Thoracic aorta (tissue), 2 donors: ENCODE results near the gene NPM1. TPM values are rescaled to one million over a fixed set of nuclear protein-coding genes. Genes with fewer than 3 reads are reported as not detected.
"Not testable (repeated sequence)": the region's sequence is repeated elsewhere in the genome, so short reads cannot be mapped to it uniquely, and the experiment has no call there.

Experiments
- ATAC-seq: fragments of 150-250 bp; one replicate; pipeline ENCODE4 v1.8.0; 2017; ENCODE audit warnings: low read depth; ENCODE audit not compliant: insufficient number of reproducible peaks, low FRiP score
- DNase-seq: peaks from one replicate; pipeline ENCODE4 v3.0.0-alpha.2; 2020; ENCODE audit warnings: low spot score
- H3K27ac ChIP-seq, 2 donors: fragments of 200-600 bp; sonication (generic); 1 replicate in 1 of 2; 2 replicates in 1 of 2; pipeline ENCODE4 v1.5.1; 2016; ENCODE audit warnings: mild to moderate bottlenecking in 2 of 2, moderate library complexity in 2 of 2
- H3K27me3 ChIP-seq: fragments of 200-600 bp; sonication (generic); replicated peaks from 2 replicates; pipeline ENCODE4 v1.6.0; 2016; ENCODE audit warnings: mild to moderate bottlenecking; ENCODE audit not compliant: insufficient read depth
- H3K36me3 ChIP-seq: fragments of 200-600 bp; sonication (generic); one replicate; pipeline ENCODE4 v1.5.1; 2016
- H3K4me1 ChIP-seq, 2 donors: fragments of 200-600 bp; sonication (generic); 1 replicate in 1 of 2; 2 replicates in 1 of 2; pipeline versions ENCODE4 v1.5.1 to v1.6.0; 2016; ENCODE audit warnings: low read depth in 2 of 2, mild to moderate bottlenecking in 1 of 2; ENCODE audit not compliant: control insufficient read depth in 1 of 2
- H3K4me3 ChIP-seq: fragments of 200-600 bp; sonication (generic); 2 replicates; pipeline ENCODE4 v1.5.1; 2016; ENCODE audit warnings: mild to moderate bottlenecking
- H3K9me3 ChIP-seq: fragments of 200-600 bp; sonication (generic); 2 replicates; pipeline ENCODE4 v1.5.1; 2016
- CTCF ChIP-seq: fragments of 200-600 bp; sonication (generic); IDR thresholded peaks from one replicate; pipeline ENCODE4 v1.5.1; 2019; ENCODE audit warnings: antibody characterized with exemption
- total RNA-seq, 2 donors: library from RNA; depleted of rRNA; stranded (reverse); fragments of >200 nt; gene quantifications; one replicate each; pipeline versions ENCODE4 v1.1.0 to v1.2.3, GENCODE V29; 2016

NPM1 gene
- total RNA-seq, 2 donors from 2014 or later, result 453 to 1,895 TPM

GRCh38 chr5:171392585-171393159 is 5.0 kb downstream of the NPM1 start:
- ATAC-seq (no peak), DNase-seq (no peak)
- Histone ChIP-seq H3K4me1 (peaks cover 25% of the 10 kb centered on the region in 2 donors), H3K36me3 (peaks cover 23% of the 10 kb centered on the region), H3K4me3 (no peak overlapping the region), H3K9me3 (no peaks in the 10 kb centered on the region), H3K27me3 (no peaks in the 10 kb centered on the region), H3K27ac (no peak overlapping the region)
- TF ChIP-seq CTCF, result no peak

GRCh38 chr5:171395042-171395441 is 7.4 kb downstream of the NPM1 start:
- H3K36me3 ChIP-seq, result peaks cover 27% of the 10 kb centered on the region
- TF ChIP-seq CTCF, result no peak
- H3K27ac ChIP-seq, result no peak overlapping the region
- no peak for ATAC-seq
- no peak overlapping the region for H3K4me3 ChIP-seq
- H3K4me1 ChIP-seq, result peaks cover 15 to 16% of the 10 kb centered on the region in 2 donors
- DNase-seq, result no peak
- H3K9me3 ChIP-seq, result no peaks in the 10 kb centered on the region
- H3K27me3 ChIP-seq, result no peaks in the 10 kb centered on the region

- not testable (repeated sequence) for ATAC-seq, H3K4me1 ChIP-seq, H3K9me3 ChIP-seq, H3K27ac ChIP-seq, DNase-seq, H3K4me3 ChIP-seq, H3K27me3 ChIP-seq
- H3K36me3 ChIP-seq, result peaks cover 39% of the 10 kb centered on the region
Observed at GRCh38 chr5:171396583-171396982, 8.9 kb downstream of the NPM1 start.

GRCh38 chr5:171397190-171397589 is 9.5 kb downstream of the NPM1 start:
- no peak for ATAC-seq
- no peak for TF ChIP-seq CTCF
- Histone ChIP-seq H3K9me3 (no peaks in the 10 kb centered on the region), H3K27ac (no peak overlapping the region), H3K4me1 (peaks cover 0 to 3% of the 10 kb centered on the region in 2 donors), H3K4me3 (no peak overlapping the region), H3K27me3 (no peaks in the 10 kb centered on the region), H3K36me3 (peaks cover 36% of the 10 kb centered on the region)
- no peak for DNase-seq

GRCh38 chr5:171397599-171397998 is 9.9 kb downstream of the NPM1 start:
- H3K4me1 ChIP-seq, result peaks cover 0 to 3% of the 10 kb centered on the region in 2 donors
- H3K27me3 ChIP-seq, result no peaks in the 10 kb centered on the region
- DNase-seq (no peak), ATAC-seq (no peak)
- no peak overlapping the region for H3K4me3 ChIP-seq
- H3K9me3 ChIP-seq, result no peaks in the 10 kb centered on the region
- H3K36me3 ChIP-seq, result peaks cover 33% of the 10 kb centered on the region
- TF ChIP-seq CTCF, result no peak
- H3K27ac ChIP-seq, result no peak overlapping the region

- H3K4me1 ChIP-seq, ATAC-seq, DNase-seq, H3K27me3 ChIP-seq, H3K9me3 ChIP-seq, H3K4me3 ChIP-seq, H3K27ac ChIP-seq: not testable (repeated sequence)
- H3K36me3 ChIP-seq, result peaks cover 28% of the 10 kb centered on the region
Observed at GRCh38 chr5:171398660-171399059, 11.0 kb downstream of the NPM1 start.
